Measurements from ENCODE around the gene RIMS4. TPM values are rescaled to one million over a fixed set of nuclear protein-coding genes. Genes with fewer than 3 reads are reported as not detected.

RIMS4 gene
- total RNA-seq, 2 experiments from 2014 or later, result not detected

DNA sequence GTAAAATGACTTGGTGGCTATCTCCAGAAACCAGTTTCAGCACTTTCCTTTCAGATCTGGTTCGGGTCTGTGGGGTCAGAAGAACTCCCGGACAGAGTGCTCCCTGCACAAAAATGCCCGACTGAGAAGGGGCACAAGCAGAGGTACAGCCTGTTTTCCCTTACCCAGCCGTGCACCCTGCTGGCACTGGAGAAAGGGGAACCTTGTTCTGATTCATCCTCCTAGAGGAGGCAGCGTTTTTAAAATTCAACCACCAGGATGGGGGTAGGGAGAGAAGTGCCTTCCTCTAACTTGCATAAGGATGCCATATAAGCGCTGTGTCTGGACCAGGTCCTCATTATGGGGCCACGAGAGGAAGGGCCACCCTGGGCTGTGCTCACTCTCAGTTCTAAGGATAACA lies 17.6 kb downstream of the RIMS4 start:
- Mint-ChIP-seq H3K9me3 (ENCODE audit: low read depth) (no peaks in the 10 kb centered on the region), H3K4me1 (no peaks in the 10 kb centered on the region), H3K4me3 (no peak overlapping the region), H3K36me3 (ENCODE audit: low read depth) (no peaks in the 10 kb centered on the region), H3K27ac (no peak overlapping the region), H3K27me3 (peaks cover 9% of the 10 kb centered on the region)
- DNase-seq (no peak), ATAC-seq (no peak)
- intact Hi-C loops (cut with DNase I, micrococcal nuclease), result no loop called here
- CTCF ChIA-PET, result no interaction called here
- POLR2A ChIA-PET, result no interaction called here

- Mint-ChIP-seq H3K27me3 (peaks cover 11% of the 10 kb centered on the region), H3K4me3 (no peak overlapping the region), H3K4me1 (no peaks in the 10 kb centered on the region), H3K27ac (no peak overlapping the region), H3K9me3 (ENCODE audit: low read depth) (no peaks in the 10 kb centered on the region), H3K36me3 (ENCODE audit: low read depth) (no peaks in the 10 kb centered on the region)
- intact Hi-C loops (cut with DNase I, micrococcal nuclease), result no loop called here
- CTCF ChIA-PET, result interaction anchor here (0.6 kb wide), 1 partner anchor 248 kb away, joined by 3 read pairs; no protein-coding TSS in a partner anchor
- ATAC-seq (no peak), DNase-seq (no peak)
- POLR2A ChIA-PET, result interaction anchor here (0.6 kb wide), 1 partner anchor 9 kb away, joined by 3 read pairs; no protein-coding TSS in a partner anchor
These were observed 19.5 kb downstream of the RIMS4 start for GRCh38 chr20:44790638-44791393.

DNA sequence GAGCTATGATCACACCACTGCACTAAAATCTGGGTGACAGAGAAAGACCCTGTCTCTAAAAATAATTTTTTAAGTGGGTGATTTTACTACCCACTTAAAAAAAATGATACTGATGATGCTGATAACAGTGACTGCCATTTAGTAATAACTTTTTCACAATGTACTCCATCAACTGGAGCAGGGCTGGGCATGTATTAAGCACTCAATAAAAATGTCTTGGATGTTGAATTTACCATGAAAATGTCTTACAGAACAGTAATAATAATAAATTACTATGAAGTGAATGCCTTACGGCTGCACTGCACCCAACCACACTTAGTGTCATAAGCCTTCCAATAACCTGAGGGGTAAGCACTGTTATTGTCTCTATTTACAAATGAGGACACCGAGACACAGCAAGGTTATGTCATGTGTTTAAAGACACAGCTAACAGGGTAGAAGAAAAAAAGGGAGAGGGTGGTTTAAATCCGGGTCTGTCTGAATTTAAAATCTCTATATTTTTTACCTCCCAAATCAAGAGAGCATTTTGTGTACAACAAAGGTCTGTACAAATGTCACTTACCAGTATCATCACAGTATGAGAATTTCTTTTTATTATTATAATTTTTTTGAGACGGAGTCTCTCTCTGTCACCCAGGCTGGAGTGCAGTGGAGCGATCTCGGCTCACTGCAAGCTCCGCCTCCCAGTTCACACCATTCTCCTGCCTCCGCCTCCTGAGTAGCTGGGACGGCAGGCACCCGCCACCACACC lies 21.5 kb downstream of the RIMS4 start:
- DNase-seq, result no peak
- ChIA-PET POLR2A (no interaction called here), CTCF (interaction anchor here (1.3 to 1.4 kb wide), 2 partner anchors 37 to 106 kb away, joined by 3 to 4 read pairs; no protein-coding TSS in a partner anchor)
- Mint-ChIP-seq H3K9me3 (ENCODE audit: low read depth) (no peaks in the 10 kb centered on the region), H3K27me3 (peaks cover 11% of the 10 kb centered on the region), H3K4me3 (no peak overlapping the region), H3K36me3 (ENCODE audit: low read depth) (no peaks in the 10 kb centered on the region), H3K27ac (no peak overlapping the region), H3K4me1 (no peaks in the 10 kb centered on the region)
- no peak for ATAC-seq
- intact Hi-C loops (cut with DNase I, micrococcal nuclease), result no loop called here

DNA sequence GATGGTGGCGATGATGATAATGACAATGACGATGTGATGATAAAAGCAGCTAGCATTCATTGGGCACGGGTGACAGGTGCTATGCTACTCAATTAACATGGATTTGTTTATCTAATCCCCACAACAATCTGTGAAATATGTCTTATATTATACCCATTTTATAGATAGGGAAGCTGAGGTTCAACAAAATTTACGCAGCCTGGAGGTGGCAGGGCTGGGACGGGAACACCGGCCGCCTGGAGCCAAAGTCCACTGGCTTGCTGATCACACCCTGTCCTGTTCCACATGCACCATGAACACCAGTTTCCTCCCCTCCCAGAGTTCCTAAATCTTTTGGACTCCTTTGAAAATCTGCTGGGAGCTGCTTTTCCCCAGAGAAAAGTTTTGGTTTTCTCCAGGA lies 23.0 kb downstream of the RIMS4 start:
- ATAC-seq (no peak), DNase-seq (no peak)
- Mint-ChIP-seq H3K4me1 (no peaks in the 10 kb centered on the region), H3K4me3 (no peak overlapping the region), H3K27me3 (peaks cover 11% of the 10 kb centered on the region), H3K9me3 (ENCODE audit: low read depth) (no peaks in the 10 kb centered on the region), H3K27ac (no peak overlapping the region), H3K36me3 (ENCODE audit: low read depth) (no peaks in the 10 kb centered on the region)
- CTCF ChIA-PET, result no interaction called here
- POLR2A ChIA-PET, result no interaction called here
- intact Hi-C loops (cut with DNase I, micrococcal nuclease), result no loop called here

DNA sequence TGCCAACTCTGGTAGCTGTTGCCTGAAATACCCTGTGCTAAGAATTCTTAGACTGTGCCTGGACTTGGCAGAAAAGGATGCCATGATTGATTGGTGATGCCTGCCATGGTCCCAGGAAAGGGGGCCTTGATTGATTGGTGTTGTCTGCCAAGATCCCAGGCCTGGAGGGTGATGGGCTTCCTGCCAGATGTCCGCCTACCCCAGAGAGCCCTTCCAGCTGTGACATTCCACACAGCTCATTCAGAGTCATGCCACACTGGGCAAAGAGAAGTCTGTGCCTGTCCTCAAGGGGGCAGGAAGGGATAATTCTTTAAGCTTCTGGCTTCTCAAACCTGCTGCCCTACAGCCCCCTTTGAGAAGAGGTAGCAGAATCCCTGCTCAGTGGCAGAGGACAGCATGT lies 24.6 kb downstream of the RIMS4 start:
- ATAC-seq (no peak), DNase-seq (no peak)
- ChIA-PET POLR2A (no interaction called here), CTCF (interaction anchor here (0.6 to 1.4 kb wide), 3 partner anchors 14 to 1260 kb away, joined by 3 to 6 read pairs (median 3); no protein-coding TSS in a partner anchor)
- peaks cover 19% of the 10 kb centered on the region for H3K27me3 Mint-ChIP-seq
- H3K9me3 Mint-ChIP-seq (ENCODE audit: low read depth), result peaks cover 8% of the 10 kb centered on the region
- intact Hi-C loops (cut with DNase I, micrococcal nuclease), result no loop called here
- no peaks in the 10 kb centered on the region for H3K4me1 Mint-ChIP-seq
- no peak overlapping the region for H3K4me3 Mint-ChIP-seq
- H3K27ac Mint-ChIP-seq, result no peak overlapping the region
- H3K36me3 Mint-ChIP-seq (ENCODE audit: low read depth), result no peaks in the 10 kb centered on the region

DNA sequence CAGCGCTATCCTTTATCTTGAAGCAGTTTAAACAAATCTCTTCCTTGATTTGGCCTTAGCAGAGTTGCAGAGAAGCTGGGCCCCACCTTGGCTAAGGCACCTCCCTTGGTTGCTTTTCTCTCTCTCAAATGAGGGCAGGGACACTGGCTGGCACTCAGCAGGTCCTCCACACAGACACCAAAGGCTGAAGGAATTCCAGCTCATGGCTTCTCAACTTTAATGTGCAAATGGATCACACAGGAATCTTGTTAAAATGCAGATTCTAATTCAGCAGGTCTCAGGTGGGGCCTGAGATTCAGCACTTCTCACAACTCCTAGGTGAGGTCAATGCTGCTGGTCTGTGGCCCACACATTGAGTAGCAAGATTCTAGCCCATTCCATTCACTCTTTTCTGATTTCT lies 25.7 kb downstream of the RIMS4 start:
- peaks cover 8% of the 10 kb centered on the region for H3K9me3 Mint-ChIP-seq (ENCODE audit: low read depth)
- DNase-seq (no peak), ATAC-seq (no peak)
- H3K27ac Mint-ChIP-seq, result no peak overlapping the region
- no peak overlapping the region for H3K4me3 Mint-ChIP-seq
- POLR2A ChIA-PET, result interaction anchor here (0.6 kb wide), 1 partner anchor 221 kb away, joined by 8 read pairs; no protein-coding TSS in a partner anchor
- CTCF ChIA-PET, result interaction anchor here (0.6 to 1.4 kb wide), 2 partner anchors 15 to 351 kb away, joined by 3 to 6 read pairs; no protein-coding TSS in a partner anchor
- no peaks in the 10 kb centered on the region for H3K4me1 Mint-ChIP-seq
- H3K27me3 Mint-ChIP-seq, result peaks cover 18% of the 10 kb centered on the region
- intact Hi-C loops (cut with DNase I, micrococcal nuclease), result no loop called here
- no peaks in the 10 kb centered on the region for H3K36me3 Mint-ChIP-seq (ENCODE audit: low read depth)

DNA sequence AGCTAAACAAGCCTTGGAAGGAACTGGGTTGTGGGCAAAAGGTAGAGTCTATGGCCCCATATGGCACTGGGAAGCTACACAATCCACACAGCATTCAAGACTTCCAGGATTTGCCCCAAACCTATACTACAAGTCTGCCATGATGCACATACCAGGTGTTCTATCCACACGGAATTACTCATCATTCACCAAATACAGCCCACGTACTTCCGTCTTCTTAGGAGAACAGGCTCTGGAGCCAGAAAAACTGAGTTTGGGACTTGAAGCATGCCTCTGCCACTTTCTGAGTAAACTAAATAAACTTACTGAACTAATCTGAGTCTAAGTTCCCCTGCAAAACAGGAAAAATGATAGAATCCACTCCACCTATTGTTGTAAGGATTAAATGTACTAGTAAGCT lies 28.6 kb downstream of the RIMS4 start:
- ChIA-PET POLR2A (no interaction called here), CTCF (interaction anchor here (1.0 kb wide), 1 partner anchor 24 kb away, joined by 3 read pairs; no protein-coding TSS in a partner anchor)
- DNase-seq (no peak), ATAC-seq (no peak)
- Mint-ChIP-seq H3K36me3 (ENCODE audit: low read depth) (no peaks in the 10 kb centered on the region), H3K4me1 (no peaks in the 10 kb centered on the region), H3K9me3 (ENCODE audit: low read depth) (peaks cover 8% of the 10 kb centered on the region), H3K27me3 (peaks cover 17% of the 10 kb centered on the region), H3K27ac (no peak overlapping the region), H3K4me3 (no peak overlapping the region)
- intact Hi-C loops (cut with DNase I, micrococcal nuclease), result no loop called here

DNA sequence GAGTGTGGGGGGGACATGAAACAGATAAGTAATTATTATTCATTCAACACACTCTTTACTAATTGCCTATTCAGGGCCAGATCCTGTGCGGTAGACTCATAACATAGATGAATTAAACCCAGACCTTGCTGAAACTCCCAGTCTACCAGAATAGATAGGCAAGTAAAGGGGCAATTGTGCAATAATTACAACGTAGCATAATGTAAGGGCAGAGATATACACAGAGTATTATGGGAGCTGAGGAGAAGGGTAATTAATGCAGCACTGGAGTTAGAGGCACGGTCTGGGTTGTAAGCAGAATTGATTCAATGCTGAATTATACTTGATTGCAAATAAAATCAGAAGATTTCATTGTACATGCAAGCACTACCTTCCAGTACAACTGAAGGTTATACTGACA lies 29.2 kb downstream of the RIMS4 start:
- ATAC-seq (no peak), DNase-seq (no peak)
- ChIA-PET CTCF (no interaction called here), POLR2A (no interaction called here)
- H3K9me3 Mint-ChIP-seq (ENCODE audit: low read depth), result peaks cover 8% of the 10 kb centered on the region
- no peaks in the 10 kb centered on the region for H3K4me1 Mint-ChIP-seq
- intact Hi-C loops (cut with DNase I, micrococcal nuclease), result no loop called here
- no peak overlapping the region for H3K27ac Mint-ChIP-seq
- no peak overlapping the region for H3K4me3 Mint-ChIP-seq
- H3K27me3 Mint-ChIP-seq, result peaks cover 20% of the 10 kb centered on the region
- H3K36me3 Mint-ChIP-seq (ENCODE audit: low read depth), result no peaks in the 10 kb centered on the region

- intact Hi-C loops (cut with DNase I, micrococcal nuclease), result no loop called here
- peaks cover 8% of the 10 kb centered on the region for H3K9me3 Mint-ChIP-seq (ENCODE audit: low read depth)
- ChIA-PET CTCF (no interaction called here), POLR2A (no interaction called here)
- H3K27me3 Mint-ChIP-seq, result peaks cover 20% of the 10 kb centered on the region
- no peaks in the 10 kb centered on the region for H3K36me3 Mint-ChIP-seq (ENCODE audit: low read depth)
- ATAC-seq (no peak), DNase-seq (peak; percentile 70)
- no peaks in the 10 kb centered on the region for H3K4me1 Mint-ChIP-seq
- no peak overlapping the region for H3K4me3 Mint-ChIP-seq
- no peak overlapping the region for H3K27ac Mint-ChIP-seq
These were observed 30.1 kb downstream of the RIMS4 start for GRCh38 chr20:44780226-44780625.

DNA sequence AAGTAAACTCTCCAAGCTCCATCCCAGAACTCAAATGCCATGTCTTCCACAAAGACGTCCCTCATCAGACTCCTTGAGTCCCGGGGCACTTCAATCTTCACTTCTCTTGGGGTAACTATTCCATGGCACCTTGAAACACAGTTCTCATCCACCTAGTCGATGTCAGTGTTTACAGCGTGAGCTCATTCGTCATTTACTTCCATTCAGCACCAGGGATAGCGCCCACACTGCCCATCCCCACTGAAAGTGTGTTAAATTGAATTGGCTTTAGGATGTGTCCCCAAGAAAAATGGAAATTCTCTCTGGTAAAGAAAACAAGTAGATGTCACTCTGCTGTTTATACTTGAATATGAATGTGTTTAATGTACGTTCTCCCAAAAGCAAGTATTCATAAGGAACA lies 33.4 kb downstream of the RIMS4 start:
- Mint-ChIP-seq H3K27ac (no peak overlapping the region), H3K9me3 (ENCODE audit: low read depth) (peaks cover 7% of the 10 kb centered on the region), H3K27me3 (peaks cover 21% of the 10 kb centered on the region), H3K4me1 (no peaks in the 10 kb centered on the region), H3K36me3 (ENCODE audit: low read depth) (no peaks in the 10 kb centered on the region), H3K4me3 (no peak overlapping the region)
- no peak for ATAC-seq
- peak; percentile 36 for DNase-seq
- ChIA-PET POLR2A (no interaction called here), CTCF (interaction anchor here (0.8 kb wide), 1 partner anchor 393 kb away, joined by 4 read pairs; no protein-coding TSS in a partner anchor)
- intact Hi-C loops (cut with DNase I, micrococcal nuclease), result no loop called here

DNA sequence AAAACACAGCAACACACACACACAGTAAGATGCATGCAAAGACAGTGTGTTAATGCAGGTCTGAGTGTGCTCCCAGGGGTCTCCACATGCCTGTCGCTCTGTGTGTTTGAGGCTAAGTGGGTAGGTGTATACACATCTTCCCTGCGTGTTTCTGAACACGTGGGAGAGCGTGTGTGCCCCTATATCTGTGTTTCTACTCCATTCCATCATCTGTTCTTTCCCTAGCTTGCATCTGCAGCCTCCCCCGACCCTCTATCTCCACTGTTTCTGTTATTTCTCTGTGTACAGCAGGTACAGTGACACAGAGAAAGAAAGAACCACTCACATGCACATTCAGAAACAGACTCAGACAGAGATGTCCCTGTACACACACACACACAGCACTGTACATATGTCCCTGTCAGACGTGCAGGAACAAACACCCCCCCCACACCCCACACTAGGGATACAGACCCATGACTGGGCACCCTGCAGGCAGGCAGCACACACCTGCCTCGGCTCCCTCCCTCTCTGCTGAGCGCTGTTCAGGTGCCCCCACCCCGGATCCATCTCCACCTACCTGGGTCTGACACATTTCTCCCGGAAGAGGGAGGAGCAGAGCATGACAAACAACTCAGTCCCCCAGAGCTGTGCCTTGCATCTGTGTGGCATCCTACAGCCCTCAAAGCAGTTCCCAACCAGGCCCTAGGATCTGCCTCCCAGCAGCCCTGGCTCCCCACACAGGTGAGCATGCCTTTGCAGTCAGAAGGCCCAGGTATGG lies 37.1 kb downstream of the RIMS4 start:
- intact Hi-C loops (cut with DNase I, micrococcal nuclease), result no loop called here
- Mint-ChIP-seq H3K27me3 (peaks cover 7% of the 10 kb centered on the region), H3K4me1 (no peaks in the 10 kb centered on the region), H3K36me3 (ENCODE audit: low read depth) (no peaks in the 10 kb centered on the region), H3K9me3 (ENCODE audit: low read depth) (no peaks in the 10 kb centered on the region), H3K27ac (no peak overlapping the region), H3K4me3 (no peak overlapping the region)
- POLR2A ChIA-PET, result interaction anchor here (0.6 kb wide), 1 partner anchor 138 kb away, joined by 3 read pairs; no protein-coding TSS in a partner anchor
- CTCF ChIA-PET, result interaction anchor here (0.7 kb wide), 1 partner anchor 555 kb away, joined by 3 read pairs; no protein-coding TSS in a partner anchor
- ATAC-seq, result no peak
- no peak for DNase-seq
